Small intestine (tissue), 7 donors: ENCODE results near the gene BABAM2. TPM values are rescaled to one million over a fixed set of nuclear protein-coding genes. Genes with fewer than 3 reads are reported as not detected.

Experiments
- DNase-seq, 2 donors: peaks; one replicate each; pipeline versions ENCODE4 v3.0.0 to v3.0.0-alpha.2; 2013
- FAIRE-seq: peaks from 2 replicates; lab custom pipeline; 2012; peaks lifted over from hg19 to GRCh38; lab: Jason Lieb, UNC
- H3K27ac ChIP-seq, 3 donors: one replicate each; pipeline ENCODE4 v1.5.1; 2013; ENCODE audit warnings: low read length in 2 of 3, mild to moderate bottlenecking in 2 of 3, control low read depth in 1 of 3, inconsistent platforms in 1 of 3, low read depth in 1 of 3, moderate library complexity in 1 of 3
- H3K27me3 ChIP-seq, 3 donors: one replicate each; pipeline ENCODE4 v1.6.1; 2013; ENCODE audit warnings: low read length in 3 of 3, inconsistent platforms in 1 of 3; ENCODE audit not compliant: control insufficient read depth in 3 of 3, insufficient read depth in 3 of 3
- H3K36me3 ChIP-seq, 3 donors: one replicate each; pipeline ENCODE4 v1.6.1; 2013; ENCODE audit warnings: low read length in 3 of 3, inconsistent platforms in 1 of 3, low read depth in 1 of 3, mild to moderate bottlenecking in 1 of 3, moderate library complexity in 1 of 3; ENCODE audit not compliant: control insufficient read depth in 3 of 3, insufficient read depth in 2 of 3
- H3K4me1 ChIP-seq, 3 donors: one replicate each; pipeline ENCODE4 v1.6.1; 2013; ENCODE audit warnings: low read length in 2 of 3, inconsistent platforms in 1 of 3, low read depth in 1 of 3, mild to moderate bottlenecking in 1 of 3, moderate library complexity in 1 of 3; ENCODE audit not compliant: control insufficient read depth in 3 of 3, insufficient read depth in 2 of 3
- H3K4me3 ChIP-seq, 3 donors: one replicate each; pipeline ENCODE4 v1.5.1; 2013; ENCODE audit warnings: low read length in 3 of 3, control low read depth in 1 of 3, inconsistent platforms in 1 of 3, low read depth in 1 of 3, mild to moderate bottlenecking in 1 of 3, moderate library complexity in 1 of 3
- H3K9me3 ChIP-seq, 2 donors: one replicate each; pipeline ENCODE4 v1.6.1; 2013; ENCODE audit warnings: low read depth in 1 of 2, low read length in 1 of 2; ENCODE audit not compliant: control insufficient read depth in 2 of 2, insufficient read depth in 1 of 2
- WGBS, 3 donors: extraction: QIAGEN DNeasy Blood & Tissue Kit; methylation state at CpG; one replicate each; pipeline ENCODE4 v1.1.7; 2013; 5-methylcytosine and 5-hydroxymethylcytosine counted together
- polyA plus RNA-seq, 4 donors: library from polyadenylated mRNA; stranded (reverse) in 3 of 4; unstranded in 1 of 4; fragments of 200-250 nt in 3 of 4; fragments of 120-200 nt in 1 of 4; gene quantifications; one replicate each; pipeline versions ENCODE4 v1.2.1 to v1.2.3, GENCODE V29; 2013
- donor health status: healthy with polysubstance abuse.
- donor health status: control.
- donor health status: control.
- donor health status: Bipolar disorder and iron deficiency.
- donor health status: healthy.

Gene BABAM2
- polyA plus RNA-seq, 4 donors = 19.5 to 38.6 (median 21.5) TPM

GRCh38 chr2:28338831-28339321 is 448.3 kb downstream of the BABAM2 start:
- WGBS, 3 donors = 85 to 91% (median 89%) methylated on average over 7 of the region's 7 CpGs
- Histone ChIP-seq H3K4me1 (peaks cover 0 to 28% (median 0%) of the 10 kb centered on the region in 3 donors), H3K27me3 (no peaks in the 10 kb centered on the region), H3K4me3 (no peak overlapping the region), H3K36me3 (peaks cover 0 to 24% (median 0%) of the 10 kb centered on the region in 3 donors), H3K9me3 (no peaks in the 10 kb centered on the region), H3K27ac (peak overlapping the region in 2 of 3 donors; percentile 42 to 81)
- peak in 1 of 2 donors; percentile 59 for DNase-seq
- no peak for FAIRE-seq

DNA sequence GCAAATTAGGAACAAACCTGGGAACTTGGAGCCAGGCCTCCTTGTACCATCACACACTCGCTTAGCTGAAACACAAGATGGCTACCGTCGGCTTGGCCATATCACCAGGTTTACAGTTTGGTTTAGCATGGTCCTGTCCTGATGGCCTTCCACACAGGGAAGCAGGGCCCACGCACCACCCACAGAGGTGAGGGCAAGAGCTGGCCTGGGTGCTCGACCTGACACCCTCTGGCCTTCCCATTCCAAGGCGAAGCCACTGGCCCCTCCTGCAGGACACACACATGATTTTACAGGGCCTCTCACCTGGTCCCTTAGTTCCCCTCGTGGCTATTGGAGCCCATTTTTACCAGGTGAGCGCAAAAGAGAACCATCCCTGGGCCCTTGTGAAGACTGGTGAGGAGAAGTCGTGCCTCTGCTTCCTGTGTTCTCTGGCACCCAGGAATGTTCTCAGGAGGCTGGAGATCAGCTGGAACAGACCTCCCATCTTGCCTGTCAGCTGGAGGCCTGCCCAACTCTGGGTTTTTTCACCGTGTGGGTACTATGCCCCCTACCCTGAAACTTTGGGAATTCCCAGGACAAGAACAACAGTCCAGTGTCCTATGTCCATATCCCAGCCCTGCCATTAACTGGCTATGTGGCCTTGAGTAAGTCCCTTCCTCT is 449.1 kb downstream of the BABAM2 start:
- peaks cover 0 to 26% (median 0%) of the 10 kb centered on the region in 3 donors for H3K4me1 ChIP-seq
- no peaks in the 10 kb centered on the region for H3K27me3 ChIP-seq
- WGBS, 3 donors = 90 to 92% (median 90%) methylated on average over 10 of the region's 10 CpGs
- peak overlapping the region in 1 of 3 donors; percentile 81 for H3K27ac ChIP-seq
- DNase-seq (no peak), FAIRE-seq (no peak)
- peaks cover 0 to 18% (median 0%) of the 10 kb centered on the region in 3 donors for H3K36me3 ChIP-seq
- H3K4me3 ChIP-seq = no peak overlapping the region
- no peaks in the 10 kb centered on the region for H3K9me3 ChIP-seq

- no peak overlapping the region for H3K27ac ChIP-seq
- DNase-seq = no peak
These were observed 450.0 kb downstream of the BABAM2 start for GRCh38 chr2:28340312-28341202.

GRCh38 chr2:28341208-28341891 is 450.8 kb downstream of the BABAM2 start:
- Histone ChIP-seq H3K27me3 (no peaks in the 10 kb centered on the region), H3K9me3 (no peaks in the 10 kb centered on the region), H3K4me3 (no peak overlapping the region), H3K27ac (peak overlapping the region in 1 of 3 donors; percentile 36), H3K4me1 (peaks cover 0 to 29% (median 0%) of the 10 kb centered on the region in 3 donors), H3K36me3 (peaks cover 0 to 13% (median 0%) of the 10 kb centered on the region in 3 donors)
- DNase-seq (peak in 1 of 2 donors; percentile 58), FAIRE-seq (no peak)
- 35 to 66% (median 47%) methylated on average over 17 of the region's 17 CpGs for WGBS, 3 donors

More at GRCh38 chr2:28340312-28341202, 450.0 kb downstream of the BABAM2 start:
- Histone ChIP-seq H3K4me1 (peaks cover 0 to 29% (median 0%) of the 10 kb centered on the region in 3 donors), H3K36me3 (peaks cover 0 to 14% (median 0%) of the 10 kb centered on the region in 3 donors), H3K9me3 (no peaks in the 10 kb centered on the region), H3K4me3 (no peak overlapping the region), H3K27me3 (no peaks in the 10 kb centered on the region)
- 50 to 68% (median 62%) methylated on average over 15 of the region's 15 CpGs for WGBS, 3 donors
- FAIRE-seq = no peak

DNA sequence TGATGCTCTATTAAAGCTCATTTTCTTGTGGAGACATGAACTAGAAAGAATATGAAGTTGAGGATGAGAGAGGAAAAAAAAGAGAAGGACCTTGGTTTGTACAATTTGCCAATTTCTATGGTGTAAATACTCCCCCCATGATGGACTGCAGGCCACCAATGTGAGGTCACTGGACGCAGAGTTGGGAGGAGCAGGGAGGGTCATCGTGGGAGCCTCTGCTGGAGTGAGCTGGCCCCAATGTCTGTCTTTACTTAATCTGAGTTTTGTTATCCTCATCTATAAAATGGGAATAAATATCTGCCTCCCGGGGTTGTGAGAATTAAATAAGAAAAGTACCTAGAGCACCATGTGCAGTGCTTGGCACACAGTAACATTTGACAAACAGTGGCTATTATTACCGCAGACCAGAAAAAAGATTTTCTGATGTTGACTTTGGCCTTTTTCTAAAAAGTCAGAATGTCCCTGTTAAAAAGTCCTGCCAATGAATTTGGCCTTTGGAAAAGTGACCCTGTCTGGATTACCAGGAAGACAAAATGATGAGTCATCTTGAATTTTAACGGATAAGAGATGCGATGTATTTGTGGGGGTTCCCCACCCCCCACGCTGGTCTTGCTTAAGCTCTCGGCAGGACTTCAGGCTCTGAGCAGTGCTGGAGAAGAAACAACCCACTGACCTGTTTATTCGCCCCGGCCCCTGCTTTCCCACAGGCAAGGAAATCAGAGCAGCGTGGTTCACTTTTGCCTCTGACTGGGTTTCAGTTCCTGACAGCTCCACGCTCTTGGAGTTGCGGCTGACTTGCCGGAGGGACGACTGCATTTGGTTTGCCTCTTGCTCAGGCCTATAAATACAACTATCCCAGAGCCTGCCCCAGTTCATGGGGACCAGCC is 451.8 kb downstream of the BABAM2 start:
- Histone ChIP-seq H3K4me3 (no peak overlapping the region), H3K9me3 (no peaks in the 10 kb centered on the region), H3K4me1 (peaks cover 0 to 29% (median 0%) of the 10 kb centered on the region in 3 donors), H3K27me3 (no peaks in the 10 kb centered on the region), H3K27ac (peak overlapping the region in 1 of 3 donors; percentile 71), H3K36me3 (peaks cover 0 to 13% (median 0%) of the 10 kb centered on the region in 3 donors)
- DNase-seq = no peak
- 57 to 82% (median 76%) methylated on average over 15 of the region's 15 CpGs for WGBS, 3 donors
- no peak for FAIRE-seq

DNA sequence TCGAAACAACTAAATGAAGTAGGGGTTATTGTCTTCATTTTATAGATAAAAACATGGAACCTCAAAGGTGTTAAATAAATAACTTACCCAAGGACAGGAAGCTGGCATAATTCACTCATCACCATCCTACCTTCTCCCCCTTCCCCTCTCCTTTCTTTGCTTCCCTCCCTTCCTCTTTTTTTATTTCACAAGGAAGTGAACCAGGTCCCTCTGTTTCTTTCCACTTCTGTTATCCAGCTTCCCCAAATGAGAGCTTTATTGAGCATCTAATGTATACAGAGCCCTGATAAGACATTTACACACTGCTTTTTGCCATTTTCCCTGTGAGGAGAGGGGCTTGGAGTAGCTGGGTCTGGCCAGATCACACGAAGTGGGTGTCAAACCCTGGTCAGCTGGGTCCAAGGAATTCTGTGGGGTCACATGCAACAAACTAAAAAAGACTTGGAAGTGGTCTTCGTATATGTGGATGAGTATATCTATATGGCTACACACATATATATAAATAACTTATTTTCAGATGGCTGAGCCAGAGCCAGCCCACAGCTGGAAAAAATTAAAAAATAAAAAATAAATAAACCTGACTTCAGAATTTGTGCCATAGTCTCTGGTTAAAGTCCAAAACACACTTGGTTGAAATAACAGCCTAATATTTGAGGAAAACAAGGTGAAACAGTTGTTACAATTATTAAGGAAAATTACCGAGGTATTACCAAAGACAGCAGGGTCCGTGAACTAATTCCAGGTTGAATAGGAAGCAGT is 452.8 kb downstream of the BABAM2 start:
- peaks cover 0 to 20% (median 0%) of the 10 kb centered on the region in 3 donors for H3K4me1 ChIP-seq
- H3K4me3 ChIP-seq = no peak overlapping the region

More for the DNA sequence above, 452.8 kb downstream of the BABAM2 start:
- DNase-seq (no peak), FAIRE-seq (no peak)
- WGBS, 3 donors = 79 to 87% (median 80%) methylated on average over 5 of the region's 5 CpGs
- peak overlapping the region in 1 of 3 donors; percentile 59 for H3K27ac ChIP-seq
- H3K36me3 ChIP-seq = peaks cover 0 to 12% (median 0%) of the 10 kb centered on the region in 3 donors
- H3K9me3 ChIP-seq = no peaks in the 10 kb centered on the region
- no peaks in the 10 kb centered on the region for H3K27me3 ChIP-seq
